ENCODE data around the gene RALGDS. TPM values are rescaled to one million over a fixed set of nuclear protein-coding genes. Genes with fewer than 3 reads are reported as not detected.

RALGDS gene
- total and polyA plus RNA-seq, 2 of the 4 experiments (the other 2 are of a cell fraction) = 13.1 to 36.9 TPM

GRCh38 chr9:133124123-133124906 lies 3.3 kb upstream of the RALGDS start:
- intact Hi-C loops (cut with micrococcal nuclease) = no loop called here
- WGBS, 2 experiments (ENCODE audit: extremely low coverage in 2 of 2, insufficient read length in 1 of 2) = no CpG with 5 or more reads among the region's 8 CpGs
- CTCF ChIA-PET = no interaction called here
- Histone ChIP-seq H3K56ac (ENCODE audit: extremely low read depth, insufficient read depth, low read length) (no peak overlapping the region), H4K8ac (ENCODE audit: low read depth in 2 of 2, low read length in 2 of 2) (no peak overlapping the region), H3K4me1 (ENCODE audit: control insufficient read depth, insufficient read depth, low read length) (peaks cover 24% of the 10 kb centered on the region), H4K5ac (ENCODE audit: low read depth, low read length) (no peak overlapping the region), H3K36me3 (ENCODE audit: control insufficient read depth, insufficient read depth, low read length) (peaks cover 2% of the 10 kb centered on the region; the same call in 1 of the 2 replicates), H3K14ac (replicated peaks; ENCODE audit: low read depth, low read length) (peak overlapping the region; percentile 8; the same call in 1 of the 2 replicates), H3K4ac (ENCODE audit: low read depth, low read length) (peak overlapping the region; percentile 32; the same call in 1 of the 2 replicates), H4K91ac (ENCODE audit: insufficient read depth, low read depth, low read length) (no peak overlapping the region), H3K79me1 (ENCODE audit: low read depth in 1 of 2, low read length in 2 of 2) (peaks cover 20 to 41% of the 10 kb centered on the region in 2 experiments; a peak in 3 of 4 replicates), H3K18ac (ENCODE audit: low read depth, low read length) (no peak overlapping the region), H3K9ac (ENCODE audit: low read depth, low read length) (no peak overlapping the region), H3K9me3 (ENCODE audit: control insufficient read depth, insufficient read depth, low read length) (no peaks in the 10 kb centered on the region), H2BK15ac (ENCODE audit: low read depth, low read length) (no peak overlapping the region), H2BK20ac (ENCODE audit: low read depth, low read length) (peak overlapping the region; percentile 29; the same call in 1 of the 2 replicates), H2BK120ac (ENCODE audit: low read depth, low read length) (no peak overlapping the region), H3K27me3 (ENCODE audit: control insufficient read depth, insufficient read depth, low read length) (no peaks in the 10 kb centered on the region), H2AK5ac (ENCODE audit: low read depth, low read length) (peak overlapping the region; percentile 51; the same call in 1 of the 2 replicates), H3K27ac (ENCODE audit: insufficient read depth, low read length) (no peak overlapping the region), H3K4me3 (ENCODE audit: insufficient read depth, low read depth, low read length) (no peak overlapping the region), H3K4me2 (ENCODE audit: low read depth, low read length) (no peak overlapping the region), H3K23ac (ENCODE audit: low read depth, low read length) (peak overlapping the region; percentile 43; the same call in 1 of the 2 replicates), H3K9me1 (ENCODE audit: insufficient read depth, low read length) (peaks cover 20% of the 10 kb centered on the region), H2AFZ (replicated peaks; ENCODE audit: low read length, poor library complexity) (no peak overlapping the region), H2AK9ac (replicated peaks; ENCODE audit: low read depth, low read length, poor library complexity) (peak overlapping the region; percentile 85), H4K20me1 (ENCODE audit: insufficient read depth, low read length) (peaks cover 53% of the 10 kb centered on the region), H2BK5ac (ENCODE audit: low read depth, low read length, poor library complexity, severe bottlenecking) (peak overlapping the region; percentile 7)
- no TSS peak for BruUV-seq (replicated peaks)
- in situ Hi-C loops (cut with MboI; ENCODE audit: low sequenced_read_pairs) = no loop called here
- ATAC-seq (ENCODE audit: low read depth) = no peak
- DNase-seq = no peak
- dilution Hi-C loops (cut with HindIII; ENCODE audit: low sequenced_read_pairs, unreplicated experiment) = no loop called here
- POLR2A ChIA-PET (ENCODE audit: unreplicated experiment) = no interaction called here
- no peak for TF ChIP-seq MXI1 (IDR thresholded peaks at IDR 0.05; ENCODE audit: borderline replicate concordance, low read depth, low read length)
- TF ChIP-seq CTCF (conservative IDR thresholded peaks at IDR 0.05; ENCODE audit: low read depth, low read length) = no peak
- no peak for TF ChIP-seq MAZ (IDR thresholded peaks at IDR 0.05; ENCODE audit: borderline replicate concordance, low read depth, low read length)
- no peak for TF ChIP-seq ELK1 (IDR thresholded peaks at IDR 0.05; ENCODE audit: borderline replicate concordance, low read depth, low read length)
- TF ChIP-seq FOS (IDR thresholded peaks at IDR 0.05; ENCODE audit: low read depth, low read length) = no peak
- no peak for TF ChIP-seq CHD1 (IDR thresholded peaks at IDR 0.05; ENCODE audit: low read depth, low read length)
- no peak for TF ChIP-seq USF2 (IDR thresholded peaks at IDR 0.05; ENCODE audit: low read depth, low read length)
- no peak for TF ChIP-seq BHLHE40 (IDR thresholded peaks at IDR 0.05; ENCODE audit: low read depth, low read length)
- TF ChIP-seq CEBPB (IDR thresholded peaks at IDR 0.05; ENCODE audit: low read depth, low read length) = no peak
- TF ChIP-seq SMC3 (IDR thresholded peaks at IDR 0.05; ENCODE audit: low read depth, low read length) = no peak
- no peak for TF ChIP-seq RAD21 (IDR thresholded peaks at IDR 0.05; ENCODE audit: low read length)
- no peak for TF ChIP-seq NFE2L2 (IDR thresholded peaks at IDR 0.05; ENCODE audit: low read depth, low read length)
- TF ChIP-seq RCOR1 (IDR thresholded peaks at IDR 0.05; ENCODE audit: insufficient replicate concordance, low read length) = no peak
- no peak for TF ChIP-seq RFX5 (IDR thresholded peaks at IDR 0.05; ENCODE audit: low read depth, low read length)

Measured in IMR-90 (cell line).